Thoracic aorta (tissue), 2 donors: ENCODE measurements around the gene NF2. TPM values are rescaled to one million over a fixed set of nuclear protein-coding genes. Genes with fewer than 3 reads are reported as not detected.

Experiments used
- ATAC-seq: fragments of 150-250 bp; one replicate; pipeline ENCODE4 v1.8.0; 2017; ENCODE audit warnings: low read depth; ENCODE audit not compliant: insufficient number of reproducible peaks, low FRiP score
- DNase-seq: peaks from one replicate; pipeline ENCODE4 v3.0.0-alpha.2; 2020; ENCODE audit warnings: low spot score
- H3K27ac ChIP-seq, 2 donors: fragments of 200-600 bp; sonication (generic); 1 replicate in 1 of 2; 2 replicates in 1 of 2; pipeline ENCODE4 v1.5.1; 2016; ENCODE audit warnings: mild to moderate bottlenecking in 2 of 2, moderate library complexity in 2 of 2
- H3K27me3 ChIP-seq: fragments of 200-600 bp; sonication (generic); replicated peaks from 2 replicates; pipeline ENCODE4 v1.6.0; 2016; ENCODE audit warnings: mild to moderate bottlenecking; ENCODE audit not compliant: insufficient read depth
- H3K36me3 ChIP-seq: fragments of 200-600 bp; sonication (generic); one replicate; pipeline ENCODE4 v1.5.1; 2016
- H3K4me1 ChIP-seq, 2 donors: fragments of 200-600 bp; sonication (generic); 1 replicate in 1 of 2; 2 replicates in 1 of 2; pipeline versions ENCODE4 v1.5.1 to v1.6.0; 2016; ENCODE audit warnings: low read depth in 2 of 2, mild to moderate bottlenecking in 1 of 2; ENCODE audit not compliant: control insufficient read depth in 1 of 2
- H3K4me3 ChIP-seq: fragments of 200-600 bp; sonication (generic); 2 replicates; pipeline ENCODE4 v1.5.1; 2016; ENCODE audit warnings: mild to moderate bottlenecking
- H3K9me3 ChIP-seq: fragments of 200-600 bp; sonication (generic); 2 replicates; pipeline ENCODE4 v1.5.1; 2016
- CTCF ChIP-seq: fragments of 200-600 bp; sonication (generic); IDR thresholded peaks from one replicate; pipeline ENCODE4 v1.5.1; 2019; ENCODE audit warnings: antibody characterized with exemption
- total RNA-seq, 2 donors: library from RNA; depleted of rRNA; stranded (reverse); fragments of >200 nt; gene quantifications; one replicate each; pipeline versions ENCODE4 v1.1.0 to v1.2.3, GENCODE V29; 2016

The NF2 gene
- total RNA-seq, 2 donors from 2014 or later = 37.1 to 41.2 TPM

- DNase-seq (no peak), ATAC-seq (no peak)
- TF ChIP-seq CTCF = no peak
- Histone ChIP-seq H3K27ac (no peak overlapping the region), H3K27me3 (no peaks in the 10 kb centered on the region), H3K36me3 (peaks cover 4% of the 10 kb centered on the region), H3K4me3 (no peak overlapping the region), H3K9me3 (no peaks in the 10 kb centered on the region), H3K4me1 (no peaks in the 10 kb centered on the region)
These were observed 35.2 kb downstream of the NF2 start for GRCh38 chr22:29638678-29639077.

GRCh38 chr22:29639096-29639495 lies 35.7 kb downstream of the NF2 start:
- no peak for ATAC-seq
- Histone ChIP-seq H3K27me3 (no peaks in the 10 kb centered on the region), H3K27ac (no peak overlapping the region), H3K4me1 (no peaks in the 10 kb centered on the region), H3K4me3 (no peak overlapping the region), H3K9me3 (no peaks in the 10 kb centered on the region), H3K36me3 (peaks cover 4% of the 10 kb centered on the region)
- no peak for DNase-seq
- TF ChIP-seq CTCF = no peak

GRCh38 chr22:29641042-29641699 lies 37.7 kb downstream of the NF2 start:
- no peak overlapping the region for H3K4me3 ChIP-seq
- DNase-seq = no peak
- H3K27me3 ChIP-seq = no peaks in the 10 kb centered on the region
- H3K9me3 ChIP-seq = no peaks in the 10 kb centered on the region
- peaks cover 4% of the 10 kb centered on the region for H3K36me3 ChIP-seq
- TF ChIP-seq CTCF = no peak
- no peak for ATAC-seq
- no peak overlapping the region for H3K27ac ChIP-seq
- H3K4me1 ChIP-seq = no peaks in the 10 kb centered on the region

DNA sequence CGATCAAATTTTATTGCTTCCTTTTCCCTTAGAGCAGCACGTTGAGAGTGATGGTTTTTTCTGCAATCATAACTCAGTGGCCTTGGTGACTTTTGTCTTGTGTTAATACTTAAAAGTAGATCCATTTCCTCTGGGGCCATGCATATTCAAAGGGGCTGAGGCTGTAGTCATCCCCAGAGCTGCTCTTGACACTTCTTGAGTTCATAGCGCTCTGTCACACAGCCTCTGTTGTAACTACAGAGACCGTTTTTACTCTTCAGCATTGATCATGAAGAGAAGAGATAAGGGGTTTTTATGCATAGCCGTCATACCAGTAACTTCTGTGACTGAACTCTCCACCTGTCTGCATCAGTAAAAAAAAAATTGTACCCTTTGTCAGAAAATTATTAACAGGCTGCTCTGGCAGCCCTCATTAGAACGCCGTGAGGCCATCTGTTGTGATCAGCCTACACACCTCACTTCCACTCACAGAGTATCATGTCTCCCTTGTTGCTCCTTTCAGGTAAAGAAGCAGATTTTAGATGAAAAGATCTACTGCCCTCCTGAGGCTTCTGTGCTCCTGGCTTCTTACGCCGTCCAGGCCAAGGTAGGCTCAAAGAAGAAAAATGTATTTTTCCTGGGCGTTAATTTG lies 38.4 kb downstream of the NF2 start:
- Histone ChIP-seq H3K4me3 (no peak overlapping the region), H3K36me3 (peaks cover 4% of the 10 kb centered on the region), H3K4me1 (no peaks in the 10 kb centered on the region), H3K27me3 (no peaks in the 10 kb centered on the region), H3K27ac (no peak overlapping the region), H3K9me3 (no peaks in the 10 kb centered on the region)
- TF ChIP-seq CTCF = no peak
- no peak for ATAC-seq
- DNase-seq = no peak

- Histone ChIP-seq H3K4me1 (no peaks in the 10 kb centered on the region), H3K4me3 (no peak overlapping the region), H3K36me3 (peaks cover 4% of the 10 kb centered on the region), H3K27ac (no peak overlapping the region), H3K9me3 (no peaks in the 10 kb centered on the region), H3K27me3 (no peaks in the 10 kb centered on the region)
- no peak for DNase-seq
- TF ChIP-seq CTCF = no peak
- no peak for ATAC-seq
These were observed 39.3 kb downstream of the NF2 start for GRCh38 chr22:29642694-29643093.
